K562 (cell line): ENCODE data around the gene VPS37B. TPM values are rescaled to one million over a fixed set of nuclear protein-coding genes. Genes with fewer than 3 reads are reported as not detected.

Experiments
- ATAC-seq: fragments of 200-7000 bp; cut with Tn5 transposase; 3 replicates; pipeline ENCODE4 v1.9.1; 2020; ENCODE audit warnings: moderate library complexity
- BruUV-seq: library from RNA; stranded (reverse); fragments of 400-500 nt; replicated peaks from 2 replicates; lab custom pipeline; 2021; lab: Mats Ljungman, UMichigan
- CTCF ChIA-PET: fragments of 300-600 bp; formaldehyde crosslinking; extraction: SDS; loops from one replicate; lab custom pipeline; 2021; ENCODE audit warnings: low intra/inter-chr PET ratio; lab: Yijun Ruan, JAX
- POLR2A ChIA-PET: fragments of 300-600, 350-650 bp; sonication (Branson Sonifier 250); formaldehyde crosslinking; extraction: SDS; loops from one replicate; lab custom pipeline; 2021; ENCODE audit warnings: antibody characterized with exemption, inconsistent platforms; lab: Yijun Ruan, JAX
- DNase-seq, 4 experiments: peaks; one replicate each; pipeline versions ENCODE4 v3.0.0 to v3.0.0-alpha.2; 2011 to 2018; ENCODE audit warnings: low spot score in 3 of 4, mixed read lengths in 3 of 4; ENCODE audit errors: extremely low read depth in 1 of 4
- FAIRE-seq: peaks from 2 replicates; lab custom pipeline; 2011; peaks lifted over from hg19 to GRCh38; lab: Jason Lieb, UNC
- H2AFZ ChIP-seq: 2 replicates; pipeline ENCODE4 v1.6.0; 2011; ENCODE audit warnings: low read depth, low read length, control low read depth, inconsistent platforms
- H3K27ac ChIP-seq: fragments of 200-600 bp; 3 replicates; pipeline ENCODE4 v1.8.0; 2011; ENCODE audit warnings: low read depth, mild to moderate bottlenecking, control low read depth, inconsistent platforms, low read length, moderate library complexity, mixed read lengths; ENCODE audit errors: extremely low read depth
- H3K27me3 ChIP-seq, 2 experiments: fragments of 300-600 bp in 1 of 2; 2 replicates in 1 of 2; 3 replicates in 1 of 2; pipeline versions ENCODE4 v1.6.0 to v1.8.0; 2011; ENCODE audit warnings: inconsistent platforms in 2 of 2, low read length in 2 of 2, mild to moderate bottlenecking in 1 of 2, mixed read lengths in 1 of 2, moderate library complexity in 1 of 2; ENCODE audit not compliant: control insufficient read depth in 2 of 2, insufficient read depth in 2 of 2
- H3K36me3 ChIP-seq: fragments of 300-600 bp; 3 replicates; pipeline ENCODE4 v1.8.0; 2011; ENCODE audit warnings: mild to moderate bottlenecking, low read length, inconsistent platforms; ENCODE audit not compliant: control insufficient read depth, insufficient read depth
- H3K4me1 ChIP-seq, 2 experiments: fragments of 200-600 bp in 1 of 2; replicated peaks in 1 of 2; 2 replicates in 1 of 2; 3 replicates in 1 of 2; pipeline versions ENCODE4 v1.5.1 to v1.8.0; 2011; ENCODE audit warnings: inconsistent platforms in 2 of 2, low read length in 2 of 2, mild to moderate bottlenecking in 1 of 2, mixed read lengths in 1 of 2, moderate library complexity in 1 of 2; ENCODE audit not compliant: control insufficient read depth in 2 of 2, insufficient read depth in 2 of 2
- H3K4me2 ChIP-seq: 2 replicates; pipeline ENCODE4 v1.6.1; 2011; ENCODE audit warnings: low read length, control low read depth, inconsistent platforms, mixed read lengths; ENCODE audit not compliant: insufficient read depth
- H3K4me3 ChIP-seq: fragments of 200-600 bp; sonication (generic), shearing (Covaris generic); 2 replicates; pipeline ENCODE4 v1.5.1; 2016; ENCODE audit warnings: control low read depth, inconsistent platforms
- H3K79me2 ChIP-seq: fragments of 200-600 bp; 3 replicates; pipeline ENCODE4 v1.8.0; 2011; ENCODE audit warnings: low read length, inconsistent platforms; ENCODE audit not compliant: control insufficient read depth, insufficient read depth
- H3K9ac ChIP-seq, 2 experiments: 2 replicates each; pipeline versions ENCODE4 v1.6.0 to v1.6.1; 2011; ENCODE audit warnings: low read depth in 2 of 2, low read length in 2 of 2, control low read depth in 1 of 2, inconsistent platforms in 1 of 2, mild to moderate bottlenecking in 1 of 2, mixed read lengths in 1 of 2; ENCODE audit not compliant: insufficient read depth in 1 of 2
- H3K9me1 ChIP-seq: one replicate; pipeline ENCODE4 v1.6.0; 2011; ENCODE audit warnings: inconsistent platforms, mild to moderate bottlenecking, low read length, moderate library complexity; ENCODE audit not compliant: control insufficient read depth, insufficient read depth
- H3K9me3 ChIP-seq: replicated peaks from 2 replicates; pipeline ENCODE4 v1.5.1; 2011; ENCODE audit warnings: low read depth, low read length, inconsistent platforms; ENCODE audit not compliant: control insufficient read depth, insufficient read depth
- H4K20me1 ChIP-seq: replicated peaks from 2 replicates; pipeline ENCODE4 v1.6.1; 2011; ENCODE audit warnings: low read length, inconsistent platforms, mixed read lengths; ENCODE audit not compliant: control insufficient read depth, insufficient read depth
- ATF6 ChIP-seq: sonication (generic); formaldehyde crosslinking; IDR thresholded peaks from 2 replicates; pipeline ENCODE4 v1.4.0; 2020; ENCODE audit warnings: mild to moderate bottlenecking, missing genetic modification reagents
- BCOR ChIP-seq: fragments of 450-650 bp; IDR thresholded peaks from 2 replicates; pipeline ENCODE4 v1.6.1; 2016
- E2F4 ChIP-seq: sonication (generic); formaldehyde crosslinking; IDR thresholded peaks from 2 replicates; pipeline ENCODE4 v1.8.0; 2022; ENCODE audit warnings: mild to moderate bottlenecking, low read depth, missing genetic modification reagents
- GATAD2A ChIP-seq: fragments of 450-650 bp; IDR thresholded peaks from 2 replicates; pipeline ENCODE4 v1.6.1; 2017
- HDAC3 ChIP-seq: fragments of 450-650 bp; IDR thresholded peaks from 2 replicates; pipeline ENCODE4 v1.6.1; 2018; ENCODE audit warnings: borderline replicate concordance, mild to moderate bottlenecking, moderate library complexity; ENCODE audit not compliant: partially characterized antibody
- HDGF ChIP-seq: fragments of 450-650 bp; IDR thresholded peaks from 2 replicates; pipeline ENCODE4 v1.6.1; 2016
- MAFF ChIP-seq: IDR thresholded peaks from 2 replicates; pipeline ENCODE4 v1.6.1; 2012; ENCODE audit warnings: low read length, improper control_type of control experiment
- NBN ChIP-seq: fragments of 450-650 bp; IDR thresholded peaks from 2 replicates; pipeline ENCODE4 v1.6.1; 2016; ENCODE audit warnings: low read depth, mild to moderate bottlenecking
- PHB2 ChIP-seq: fragments of 450-650 bp; IDR thresholded peaks from 2 replicates; pipeline ENCODE4 v1.6.1; 2017; ENCODE audit warnings: low read depth
- PKNOX1 ChIP-seq: fragments of 450-650 bp; IDR thresholded peaks from 2 replicates; pipeline ENCODE4 v1.6.1; 2016
- PRDM10 ChIP-seq: fragments of 450-650 bp; IDR thresholded peaks from 2 replicates; pipeline ENCODE4 v1.6.1; 2018; ENCODE audit not compliant: partially characterized antibody
- ZBTB7A ChIP-seq: IDR thresholded peaks from 2 replicates; pipeline ENCODE4 v1.6.1; 2011; ENCODE audit warnings: low read depth, mild to moderate bottlenecking, low read length, moderate library complexity, borderline replicate concordance; ENCODE audit not compliant: control insufficient read depth
- WGBS: fragments of 100-300 bp; shearing (Covaris generic); methylation state at CpG from one replicate; pipeline ENCODE4 v1.1.6; 2016; ENCODE audit warnings: low coverage, mixed read lengths; ENCODE audit not compliant: insufficient coverage; ENCODE audit errors: missing lambda C conversion rate; 5-methylcytosine and 5-hydroxymethylcytosine counted together
- in situ Hi-C: fragments of 300-500 bp; cut with MboI; formaldehyde crosslinking; loops from 4 replicates; pipeline ENCODE4 v1.15.0; 2018; ENCODE audit warnings: inconsistent platforms, mixed read lengths
- intact Hi-C: fragments of 100-400 bp; cut with micrococcal nuclease; formaldehyde crosslinking; loops from 2 replicates; pipeline ENCODE4 v1.14.2; 2022
- polyA plus RNA-seq, 8 experiments: library from polyadenylated mRNA; depleted of rRNA in 4 of 8; stranded (reverse) in 5 of 8; unstranded in 3 of 8; fragments of >200 nt; fragmentation: Nextera tagmentation in 2 of 8; fragmentation: Illumina TruSeq in 1 of 8; extraction: Ambion mirVana in 2 of 8; extraction: Trizol in 1 of 8; gene quantifications; 2 replicates each; pipeline versions ENCODE4 v1.2.1 to v1.2.3, GENCODE V29; 2011 to 2014; ENCODE audit warnings: inconsistent platforms in 1 of 8, missing spikeins in 1 of 8
- total RNA-seq, 7 experiments: library from RNA; depleted of rRNA in 6 of 7; stranded (reverse); fragments of >200 nt in 6 of 7; fragmentation: Illumina TruSeq in 2 of 7; extraction: Trizol in 2 of 7; gene quantifications; 2 replicates each; pipeline versions ENCODE4 v1.2.1 to v1.2.3, GENCODE V29; 2011 to 2021; ENCODE audit warnings: low replicate concordance in 1 of 7

VPS37B gene
- total and polyA plus RNA-seq, 9 of the 15 experiments (the other 6 are each of a cell fraction or from before 2014, with no cell fraction given): 0.28 to 37.4 (median 17.9) TPM

- Histone ChIP-seq H3K4me1 (peaks cover 16 to 44% of the 10 kb centered on the region in 2 experiments), H4K20me1 (peaks cover 19% of the 10 kb centered on the region; the same call in 1 of the 2 replicates), H3K79me2 (peaks cover 56% of the 10 kb centered on the region), H3K27ac (peak overlapping the region; percentile 92), H3K4me3 (peak overlapping the region; percentile 86), H3K9ac (peak overlapping the region; percentile 95 to 96), H3K9me3 (no peaks in the 10 kb centered on the region), H3K4me2 (peak overlapping the region; percentile 92), H3K9me1 (no peaks in the 10 kb centered on the region), H3K27me3 (no peaks in the 10 kb centered on the region), H2AFZ (peak overlapping the region; percentile 80), H3K36me3 (peaks cover 18% of the 10 kb centered on the region; the same call in 2 of the 3 replicates)
- 0% methylated on average over 7 of the region's 9 CpGs for WGBS
- peak in 2 of 4 experiments; percentile 25 to 41 for DNase-seq
- POLR2A ChIA-PET: interaction anchor here (1.8 kb wide), 1 partner anchor 9 kb away, joined by 6 read pairs; no protein-coding TSS in a partner anchor
- CTCF ChIA-PET: no interaction called here
- intact Hi-C loops (no loop called here), in situ Hi-C loops (no loop called here)
- TF ChIP-seq GATAD2A (peak; percentile 40; the same call in 1 of the 2 replicates), BCOR (0 out of 2 replicates have a peak, but pooled peaks have one; percentile 3), PHB2 (0 out of 2 replicates have a peak, but pooled peaks have one; percentile 8), MAFF (no peak), HDAC3 (no peak), PRDM10 (peak; percentile 81), ZBTB7A (0 out of 2 replicates have a peak, but pooled peaks have one; percentile 7), ATF6 (CRISPR knock-in tag) (peak; percentile 12), PKNOX1 (no peak), E2F4 (CRISPR knock-in tag) (no peak), NBN (no peak), HDGF (0 out of 2 replicates have a peak, but pooled peaks have one; percentile 64)
- TF ChIP-seq, all 486 proteins: peak for 7
- BruUV-seq: no TSS peak
- ATAC-seq (peak; percentile 54), FAIRE-seq (no peak)
Observed at GRCh38 chr12:122895320-122895703, 612 bp downstream of the VPS37B start.
